Spleen (tissue), 7 donors: Measurements from ENCODE around the gene TSBP1.

ENCODE experiments used
- POLR2AphosphoS5 ChIP-seq, 3 donors: sonication (generic); formaldehyde crosslinking; IDR thresholded peaks; one replicate each; pipeline ENCODE4 v1.5.1; 2017; ENCODE audit warnings: antibody characterized with exemption in 3 of 3
- TF ChIP-seq, protein P1 (sequence below), 11 experiments: fragments of 200-600 bp in 7 of 11; fragments of 450-650 bp in 4 of 11; sonication (generic) in 4 of 11; IDR thresholded peaks in 8 of 11; conservative IDR thresholded peaks in 3 of 11; 1 replicate in 7 of 11; 2 replicates in 4 of 11; pipeline versions ENCODE4 v1.4.0 to v1.8.0; 2016 to 2021; ENCODE audit warnings: antibody characterized with exemption in 11 of 11, inconsistent platforms in 4 of 11, mild to moderate bottlenecking in 1 of 11
- donor health status: DM: no; HTN: no; CAD: no; lungs with moderate emphysema.
- donor health status: DM: no; HTN: no; CAD: no.
- donor health status: DM: no; HTN: no; CAD: no.

DNA sequence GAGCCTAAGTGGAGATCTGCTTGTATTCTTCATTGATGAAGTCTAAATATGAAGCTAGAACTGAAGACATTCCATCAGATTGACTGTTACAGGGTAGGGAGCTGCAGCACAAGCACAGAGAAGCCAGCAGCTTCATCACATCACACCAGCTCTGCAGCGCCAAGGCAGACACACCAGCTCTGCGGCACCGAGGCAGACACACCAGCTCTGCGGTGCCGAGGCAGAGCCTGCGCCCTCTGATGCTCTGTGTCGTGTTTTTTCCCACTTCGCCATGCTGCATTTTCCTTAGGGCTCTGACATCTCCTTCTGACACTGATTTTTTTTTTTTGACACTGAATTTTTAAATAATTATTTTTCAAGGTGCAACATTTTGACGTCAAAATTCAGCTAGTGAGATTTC, 34.5 kb upstream of the TSBP1 start:
- TF ChIP-seq, protein P1, sequence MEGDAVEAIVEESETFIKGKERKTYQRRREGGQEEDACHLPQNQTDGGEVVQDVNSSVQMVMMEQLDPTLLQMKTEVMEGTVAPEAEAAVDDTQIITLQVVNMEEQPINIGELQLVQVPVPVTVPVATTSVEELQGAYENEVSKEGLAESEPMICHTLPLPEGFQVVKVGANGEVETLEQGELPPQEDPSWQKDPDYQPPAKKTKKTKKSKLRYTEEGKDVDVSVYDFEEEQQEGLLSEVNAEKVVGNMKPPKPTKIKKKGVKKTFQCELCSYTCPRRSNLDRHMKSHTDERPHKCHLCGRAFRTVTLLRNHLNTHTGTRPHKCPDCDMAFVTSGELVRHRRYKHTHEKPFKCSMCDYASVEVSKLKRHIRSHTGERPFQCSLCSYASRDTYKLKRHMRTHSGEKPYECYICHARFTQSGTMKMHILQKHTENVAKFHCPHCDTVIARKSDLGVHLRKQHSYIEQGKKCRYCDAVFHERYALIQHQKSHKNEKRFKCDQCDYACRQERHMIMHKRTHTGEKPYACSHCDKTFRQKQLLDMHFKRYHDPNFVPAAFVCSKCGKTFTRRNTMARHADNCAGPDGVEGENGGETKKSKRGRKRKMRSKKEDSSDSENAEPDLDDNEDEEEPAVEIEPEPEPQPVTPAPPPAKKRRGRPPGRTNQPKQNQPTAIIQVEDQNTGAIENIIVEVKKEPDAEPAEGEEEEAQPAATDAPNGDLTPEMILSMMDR (IDR thresholded peaks at IDR 0.05 in 8 of 11, conservative IDR thresholded peaks at IDR 0.05 in 3 of 11), result no peak
- no peak for TF ChIP-seq POLR2AphosphoS5 (IDR thresholded peaks at IDR 0.05)
